HEK293 (cell line): ENCODE measurements around the gene SNAPC4.

Source experiments
- CTCF ChIA-PET: fragments of 350-600 bp; formaldehyde crosslinking; extraction: SDS; loops from one replicate; lab custom pipeline; 2021; ENCODE audit warnings: antibody characterized with exemption; lab: Yijun Ruan, JAX
- POLR2A ChIA-PET: fragments of 300-600 bp; formaldehyde crosslinking; extraction: SDS; loops from one replicate; lab custom pipeline; 2020; ENCODE audit warnings: antibody characterized with exemption, inconsistent platforms; lab: Yijun Ruan, JAX
- H3K27ac ChIP-seq: fragments of 200-500 bp; sonication (Bioruptor generic); 2 replicates; pipeline ENCODE4 v1.5.1; 2014; ENCODE audit warnings: low read depth, low read length, control low read depth, inconsistent platforms; ENCODE audit errors: extremely low read depth
- H3K36me3 ChIP-seq, 2 experiments: fragments of 200-500 bp in 1 of 2; sonication (Bioruptor generic) in 1 of 2; 1 replicate in 1 of 2; 2 replicates in 1 of 2; pipeline ENCODE4 v1.5.1; 2014 to 2017; ENCODE audit warnings: inconsistent platforms in 2 of 2, low read length in 2 of 2; ENCODE audit not compliant: control insufficient read depth in 2 of 2, insufficient read depth in 1 of 2
- H3K4me1 ChIP-seq: fragments of 200-500 bp; sonication (Bioruptor generic); 2 replicates; pipeline ENCODE4 v1.5.1; 2014; ENCODE audit warnings: mild to moderate bottlenecking, low read length, inconsistent platforms; ENCODE audit not compliant: control insufficient read depth, insufficient read depth
- H3K4me3 ChIP-seq: 2 replicates; pipeline ENCODE4 v1.5.1; 2011; ENCODE audit warnings: low read depth, mild to moderate bottlenecking, control low read depth, low read length, moderate library complexity
- H3K9me3 ChIP-seq: fragments of 200-500 bp; sonication (Bioruptor generic); 2 replicates; pipeline ENCODE4 v1.5.1; 2014; ENCODE audit warnings: low read depth, low read length, inconsistent platforms; ENCODE audit not compliant: control insufficient read depth, insufficient read depth
- GLIS1 ChIP-seq: fragments of 450-650 bp; formaldehyde crosslinking; IDR thresholded peaks from 2 replicates; pipeline ENCODE4 v1.5.1; 2016; ENCODE audit warnings: missing biosample characterization, missing genetic modification characterization
- GLIS2 ChIP-seq: fragments of 450-650 bp; formaldehyde crosslinking; IDR thresholded peaks from 2 replicates; pipeline ENCODE4 v1.5.1; 2016; ENCODE audit warnings: missing biosample characterization, missing genetic modification characterization
- HIC1 ChIP-seq: fragments of 450-650 bp; formaldehyde crosslinking; IDR thresholded peaks from 2 replicates; pipeline ENCODE4 v1.5.1; 2016; ENCODE audit warnings: missing biosample characterization, missing genetic modification characterization
- KLF1 ChIP-seq: fragments of 450-650 bp; formaldehyde crosslinking; IDR thresholded peaks from 2 replicates; pipeline ENCODE4 v1.5.1; 2016; ENCODE audit warnings: missing biosample characterization, missing genetic modification characterization
- PATZ1 ChIP-seq: fragments of 450-650 bp; formaldehyde crosslinking; IDR thresholded peaks from 2 replicates; pipeline ENCODE4 v1.5.1; 2016; ENCODE audit warnings: missing biosample characterization, missing genetic modification characterization
- TRIM28 ChIP-seq: IDR thresholded peaks from 2 replicates; pipeline ENCODE4 v1.6.1; 2011; ENCODE audit warnings: low read length, control low read depth, borderline replicate concordance
- ZBTB7A ChIP-seq: fragments of 450-650 bp; formaldehyde crosslinking; IDR thresholded peaks from 2 replicates; pipeline ENCODE4 v1.5.1; 2016; ENCODE audit warnings: low read depth, missing biosample characterization, missing genetic modification characterization
- ZIC2 ChIP-seq: fragments of 450-650 bp; formaldehyde crosslinking; IDR thresholded peaks from 2 replicates; pipeline ENCODE4 v1.5.1; 2016; ENCODE audit warnings: missing biosample characterization, missing genetic modification characterization
- ZNF146 ChIP-seq: fragments of 450-650 bp; formaldehyde crosslinking; IDR thresholded peaks from 2 replicates; pipeline ENCODE4 v1.5.1; 2016; ENCODE audit warnings: missing biosample characterization, missing genetic modification characterization
- ZNF18 ChIP-seq: fragments of 450-650 bp; formaldehyde crosslinking; IDR thresholded peaks from 2 replicates; pipeline ENCODE4 v1.5.1; 2016; ENCODE audit warnings: missing biosample characterization, missing genetic modification characterization
- ZNF211 ChIP-seq: fragments of 450-650 bp; formaldehyde crosslinking; IDR thresholded peaks from 2 replicates; pipeline ENCODE4 v1.5.1; 2016; ENCODE audit warnings: low read depth, missing biosample characterization, missing genetic modification characterization
- ZNF223 ChIP-seq: fragments of 450-650 bp; formaldehyde crosslinking; IDR thresholded peaks from 2 replicates; pipeline ENCODE4 v1.5.1; 2016; ENCODE audit warnings: missing biosample characterization, missing genetic modification characterization
- ZNF26 ChIP-seq: fragments of 450-650 bp; formaldehyde crosslinking; IDR thresholded peaks from 2 replicates; pipeline ENCODE4 v1.5.1; 2016; ENCODE audit warnings: missing biosample characterization, missing genetic modification characterization
- ZNF423 ChIP-seq: fragments of 450-650 bp; formaldehyde crosslinking; IDR thresholded peaks from 2 replicates; pipeline ENCODE4 v1.5.1; 2016; ENCODE audit warnings: missing biosample characterization, missing genetic modification characterization
- ZNF600 ChIP-seq: fragments of 450-650 bp; formaldehyde crosslinking; IDR thresholded peaks from 2 replicates; pipeline ENCODE4 v1.5.1; 2016; ENCODE audit warnings: missing biosample characterization, missing genetic modification characterization
- ZNF629 ChIP-seq: fragments of 450-650 bp; formaldehyde crosslinking; IDR thresholded peaks from 2 replicates; pipeline ENCODE4 v1.5.1; 2017; ENCODE audit warnings: missing biosample characterization, missing genetic modification characterization
- ZNF677 ChIP-seq: fragments of 450-650 bp; IDR thresholded peaks from 2 replicates; pipeline ENCODE4 v1.5.0; 2018; ENCODE audit warnings: missing biosample characterization, mild to moderate bottlenecking, missing genetic modification characterization, moderate library complexity
- ZSCAN5A ChIP-seq: fragments of 450-650 bp; formaldehyde crosslinking; IDR thresholded peaks from 2 replicates; pipeline ENCODE4 v1.5.1; 2016; ENCODE audit warnings: missing biosample characterization, missing genetic modification characterization

SNAPC4 gene

GRCh38 chr9:136402067-136402466 lies 2.1 kb upstream of the SNAPC4 start:
- POLR2A ChIA-PET: interaction anchor here (1.2 to 2.6 kb wide), 5 partner anchors 12 to 39 kb away, joined by 4 to 15 read pairs (median 8); no protein-coding TSS in a partner anchor
- TF ChIP-seq TRIM28: no peak
- TF ChIP-seq ZNF26 (tag by site-specific recombination): no peak
- TF ChIP-seq ZNF18 (tag by site-specific recombination): no peak
- Histone ChIP-seq H3K4me1 (no peaks in the 10 kb centered on the region), H3K4me3 (no peak overlapping the region), H3K9me3 (no peaks in the 10 kb centered on the region), H3K36me3 (peaks cover 13 to 70% of the 10 kb centered on the region in 2 experiments), H3K27ac (no peak overlapping the region)
- CTCF ChIA-PET: interaction anchor here (0.7 to 2.6 kb wide), 11 partner anchors 7 to 778 kb away, joined by 3 to 28 read pairs (median 7); partner anchors contain the start of genes DNLZ, ENTR1 and PMPCA

GRCh38 chr9:136401173-136401922 lies 1.4 kb upstream of the SNAPC4 start:
- TF ChIP-seq ZNF600 (tag by site-specific recombination): peak; percentile 96
- TF ChIP-seq ZNF211 (tag by site-specific recombination): no peak
- TF ChIP-seq, all 188 proteins: peak for 1
- ChIA-PET CTCF (interaction anchor here (0.5 to 2.6 kb wide), 32 partner anchors 8 to 878 kb away, joined by 3 to 28 read pairs (median 3); partner anchors contain the start of genes DNLZ, ENTR1 and PMPCA), POLR2A (interaction anchor here (1.2 to 2.6 kb wide), 6 partner anchors 8 to 38 kb away, joined by 4 to 15 read pairs (median 7); no protein-coding TSS in a partner anchor)
- Histone ChIP-seq H3K9me3 (no peaks in the 10 kb centered on the region), H3K4me1 (no peaks in the 10 kb centered on the region), H3K4me3 (no peak overlapping the region), H3K36me3 (peaks cover 9 to 72% of the 10 kb centered on the region in 2 experiments), H3K27ac (no peak overlapping the region)

- Histone ChIP-seq H3K36me3 (peaks cover 10 to 72% of the 10 kb centered on the region in 2 experiments), H3K4me3 (peak overlapping the region; percentile 91), H3K9me3 (no peaks in the 10 kb centered on the region), H3K27ac (peak overlapping the region; percentile 53; the same call in 1 of the 2 replicates), H3K4me1 (no peaks in the 10 kb centered on the region)
- POLR2A ChIA-PET: interaction anchor here (0.6 to 2.1 kb wide), 3 partner anchors 36 to 78 kb away, joined by 7 to 11 read pairs (median 9); partner anchors contain the start of gene DNLZ
- CTCF ChIA-PET: interaction anchor here (0.5 to 3.3 kb wide), 8 partner anchors 11 to 265 kb away, joined by 3 to 13 read pairs (median 4); no protein-coding TSS in a partner anchor
- TF ChIP-seq ZIC2 (tag by site-specific recombination) (peak; percentile 53), ZBTB7A (tag by site-specific recombination) (peak; percentile 43; the same call in 1 of the 2 replicates), ZNF677 (peak; percentile 57; the same call in 1 of the 2 replicates), ZNF223 (no peak), ZNF423 (peak; percentile 69; the same call in 1 of the 2 replicates), ZNF146 (tag by site-specific recombination) (no peak), HIC1 (tag by site-specific recombination) (0 out of 2 replicates have a peak, but pooled peaks have one; percentile 11), ZNF629 (tag by site-specific recombination) (no peak), GLIS1 (tag by site-specific recombination) (peak; percentile 54), ZSCAN5A (tag by site-specific recombination) (0 out of 2 replicates have a peak, but pooled peaks have one; percentile 7), KLF1 (tag by site-specific recombination) (peak; percentile 54; the same call in 1 of the 2 replicates), GLIS2 (tag by site-specific recombination) (peak; percentile 44), PATZ1 (peak; percentile 45)
These were observed 563 bp downstream of the SNAPC4 start for GRCh38 chr9:136399176-136400037.
